Pancreas (tissue), 10 donors: ENCODE data around the gene ACTL10. TPM values are rescaled to one million over a fixed set of nuclear protein-coding genes. Genes with fewer than 3 reads are reported as not detected.
"Not testable (repeated sequence)": the region's sequence is repeated elsewhere in the genome, so short reads cannot be mapped to it uniquely, and the experiment has no call there.

Experiments used
- ATAC-seq, 4 donors: fragments of 200-7000 bp; cut with Tn5 transposase; one replicate each; pipeline versions ENCODE4 v1.8.0 to v1.9.1; 2020; ENCODE audit warnings: mild to moderate bottlenecking in 4 of 4, moderate library complexity in 4 of 4
- DNase-seq, 6 donors: peaks; one replicate each; pipeline ENCODE4 v3.0.0-alpha.2; 2020
- FAIRE-seq: peaks from 2 replicates; lab custom pipeline; 2012; peaks lifted over from hg19 to GRCh38; lab: Jason Lieb, UNC
- H3K27ac ChIP-seq, 4 donors: fragments of 200-600 bp; sonication (generic); 1 replicate in 3 of 4; 2 replicates in 1 of 4; pipeline versions ENCODE4 v1.5.0 to v1.8.0; 2020
- H3K27me3 ChIP-seq, 4 donors: fragments of 200-600 bp; one replicate each; pipeline ENCODE4 v1.8.0; 2021
- H3K36me3 ChIP-seq, 3 donors: fragments of 200-600 bp; sonication (generic) in 1 of 3; one replicate each; pipeline versions ENCODE4 v1.5.0 to v1.8.0; 2020 to 2021
- H3K4me1 ChIP-seq, 3 donors: fragments of 200-600 bp; one replicate each; pipeline ENCODE4 v1.8.0; 2021
- H3K4me3 ChIP-seq, 4 donors: fragments of 200-600 bp; sonication (generic) in 2 of 4; one replicate each; pipeline versions ENCODE4 v1.5.0 to v1.8.0; 2020 to 2021
- H3K9me3 ChIP-seq, 4 donors: fragments of 200-600 bp; one replicate each; pipeline ENCODE4 v1.8.0; 2021
- WGBS, 2 donors: extraction: QIAGEN DNeasy Blood & Tissue Kit; methylation state at CpG; one replicate each; pipeline ENCODE4 v1.1.7; 2013; 5-methylcytosine and 5-hydroxymethylcytosine counted together
- intact Hi-C, 3 donors: fragments of 100-400 bp; cut with DNase I; formaldehyde crosslinking; loops; one replicate each; pipeline versions ENCODE4 v1.11.1 to v1.14.2; 2022
- polyA plus RNA-seq, 2 donors: library from polyadenylated mRNA; stranded (reverse); fragments of 200-250 nt; gene quantifications; one replicate each; pipeline ENCODE4 v1.2.3, GENCODE V29; 2013
- total RNA-seq, 6 donors: library from RNA; stranded (reverse); fragmentation: NEBNext Ultra II Directional in 4 of 6; extraction: Animal tissue kit (Norgen Biotek cat#: 25700) in 4 of 6; gene quantifications; one replicate each; pipeline versions ENCODE4 v1.2.1 to v1.2.4, GENCODE V29; 2021 to 2023
- TF ChIP-seq, protein P1 (sequence below), 4 donors: fragments of 200-600 bp; sonication (generic) in 3 of 4; IDR thresholded peaks; one replicate each; pipeline versions ENCODE4 v1.5.0 to v1.8.0; 2021; ENCODE audit warnings: antibody characterized with exemption in 4 of 4
- donor health status: healthy with polysubstance abuse.
- donor health status: DM: no; HTN: no; CAD: no; lungs with moderate emphysema.
- donor health status: DM: no; HTN: no; CAD: no.
- donor health status: control.
- donor health status: control.
- donor health status: Bipolar disorder and iron deficiency.
- donor health status: DM: yes; HTN: yes; CAD: no.
- donor health status: DM: no; HTN: no; CAD: no.
- donor health status: DM: no; HTN: no; CAD: no.
- donor health status: DM: yes; HTN: yes; CAD: no.

Gene ACTL10
- total and polyA plus RNA-seq, 8 donors: 1.6 to 3.5 (median 2.6) TPM

GRCh38 chr20:33645396-33645795 lies 21.3 kb upstream of the ACTL10 start:
- no peaks in the 10 kb centered on the region for H3K9me3 ChIP-seq
- DNase-seq: peak in 1 of 6 donors; percentile 2
- no peak for ATAC-seq
- 86 to 97% methylated on average over 2 of the region's 2 CpGs for WGBS, 2 donors
- H3K4me1 ChIP-seq: peaks cover 11 to 14% (median 13%) of the 10 kb centered on the region in 3 donors
- H3K27me3 ChIP-seq: no peaks in the 10 kb centered on the region
- H3K27ac ChIP-seq: no peak overlapping the region
- peaks cover 0 to 29% (median 9%) of the 10 kb centered on the region in 3 donors for H3K36me3 ChIP-seq
- TF ChIP-seq, protein P1, sequence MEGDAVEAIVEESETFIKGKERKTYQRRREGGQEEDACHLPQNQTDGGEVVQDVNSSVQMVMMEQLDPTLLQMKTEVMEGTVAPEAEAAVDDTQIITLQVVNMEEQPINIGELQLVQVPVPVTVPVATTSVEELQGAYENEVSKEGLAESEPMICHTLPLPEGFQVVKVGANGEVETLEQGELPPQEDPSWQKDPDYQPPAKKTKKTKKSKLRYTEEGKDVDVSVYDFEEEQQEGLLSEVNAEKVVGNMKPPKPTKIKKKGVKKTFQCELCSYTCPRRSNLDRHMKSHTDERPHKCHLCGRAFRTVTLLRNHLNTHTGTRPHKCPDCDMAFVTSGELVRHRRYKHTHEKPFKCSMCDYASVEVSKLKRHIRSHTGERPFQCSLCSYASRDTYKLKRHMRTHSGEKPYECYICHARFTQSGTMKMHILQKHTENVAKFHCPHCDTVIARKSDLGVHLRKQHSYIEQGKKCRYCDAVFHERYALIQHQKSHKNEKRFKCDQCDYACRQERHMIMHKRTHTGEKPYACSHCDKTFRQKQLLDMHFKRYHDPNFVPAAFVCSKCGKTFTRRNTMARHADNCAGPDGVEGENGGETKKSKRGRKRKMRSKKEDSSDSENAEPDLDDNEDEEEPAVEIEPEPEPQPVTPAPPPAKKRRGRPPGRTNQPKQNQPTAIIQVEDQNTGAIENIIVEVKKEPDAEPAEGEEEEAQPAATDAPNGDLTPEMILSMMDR (IDR thresholded peaks at IDR 0.05): no peak
- no peak overlapping the region for H3K4me3 ChIP-seq
- intact Hi-C loops: no loop called here
- FAIRE-seq: no peak

DNA sequence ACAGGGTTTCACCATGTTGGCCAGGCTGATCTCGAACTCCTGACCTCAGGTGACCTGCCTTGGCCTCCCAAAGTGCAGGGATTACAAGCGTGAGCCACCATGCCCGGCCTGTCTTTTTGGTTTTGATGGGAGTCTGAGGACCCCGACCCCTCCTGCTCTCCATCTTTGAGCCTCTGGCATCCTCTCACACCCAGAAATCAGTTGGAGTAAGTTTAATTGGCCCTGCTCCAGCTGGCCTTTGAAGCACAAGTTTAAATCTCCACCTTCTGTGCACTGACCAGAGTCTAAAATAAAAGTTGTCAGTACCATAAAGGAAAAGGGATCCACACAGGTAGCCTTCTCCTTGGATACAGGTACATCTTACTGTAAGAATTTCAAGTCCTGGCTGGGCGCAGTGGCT lies 20.6 kb upstream of the ACTL10 start:
- FAIRE-seq (no peak), DNase-seq (no peak), ATAC-seq (no peak)
- Histone ChIP-seq H3K9me3 (no peaks in the 10 kb centered on the region), H3K27me3 (no peaks in the 10 kb centered on the region), H3K36me3 (peaks cover 0 to 21% (median 6%) of the 10 kb centered on the region in 3 donors), H3K27ac (no peak overlapping the region), H3K4me1 (peaks cover 11 to 14% (median 13%) of the 10 kb centered on the region in 3 donors), H3K4me3 (no peak overlapping the region)
- WGBS, 2 donors: 89 to 92% methylated on average over 5 of the region's 5 CpGs
- intact Hi-C loops: no loop called here
- TF ChIP-seq, protein P1 (IDR thresholded peaks at IDR 0.05): no peak

DNA sequence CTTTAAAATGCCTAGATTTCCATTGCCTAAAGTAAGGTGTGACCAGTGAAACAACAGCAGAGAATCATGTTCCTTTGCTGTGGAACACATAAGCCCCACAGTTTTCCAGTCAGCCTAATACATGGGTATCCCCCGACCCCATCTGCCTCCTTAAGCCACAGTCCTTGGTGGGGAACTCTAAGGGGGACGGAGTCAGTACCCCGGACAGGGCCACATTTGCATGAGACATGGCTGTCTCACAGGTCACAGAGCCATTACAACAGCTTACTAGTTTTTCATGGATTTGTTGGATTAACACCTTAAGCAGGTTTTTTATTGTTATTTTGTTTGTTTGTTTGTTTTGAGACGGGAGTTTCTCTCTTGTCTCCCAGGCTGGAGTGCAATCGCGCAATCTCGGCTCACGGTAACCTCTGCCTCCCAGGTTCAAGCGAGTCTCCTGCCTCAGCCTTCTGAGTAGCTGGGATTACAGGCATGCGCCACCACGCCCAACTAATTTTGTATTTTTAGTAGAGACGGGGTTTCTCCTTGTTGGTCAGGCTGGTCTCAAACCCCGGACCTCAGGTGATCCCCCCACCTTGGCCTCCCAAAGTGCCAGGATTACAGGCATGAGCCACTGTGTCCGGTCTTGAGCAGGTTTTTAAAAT lies 19.7 kb upstream of the ACTL10 start:
- WGBS, 2 donors: 42 to 45% methylated on average over 14 of the region's 14 CpGs
- peak in 3 of 4 donors; percentile 17 to 27 (median 24) for ATAC-seq
- FAIRE-seq: not testable (repeated sequence)

GRCh38 chr20:33647603-33648395 lies 18.9 kb upstream of the ACTL10 start:
- Histone ChIP-seq H3K4me3 (peak overlapping the region in 1 of 4 donors; percentile 25), H3K27me3 (no peaks in the 10 kb centered on the region), H3K27ac (peak overlapping the region; percentile 33 to 60 (median 44)), H3K36me3 (peaks cover 0 to 18% (median 6%) of the 10 kb centered on the region in 3 donors), H3K9me3 (no peaks in the 10 kb centered on the region), H3K4me1 (peaks cover 13 to 16% (median 15%) of the 10 kb centered on the region in 3 donors)
- DNase-seq: peak in 2 of 6 donors; percentile 35 to 45
- ATAC-seq: peak; percentile 76 to 85 (median 83)
- TF ChIP-seq, protein P1 (IDR thresholded peaks at IDR 0.05): no peak
- 37 to 46% methylated on average over 11 of the region's 11 CpGs for WGBS, 2 donors
- FAIRE-seq: no peak
- intact Hi-C loops: no loop called here

More for the DNA sequence above, 19.7 kb upstream of the ACTL10 start:
- intact Hi-C loops, H3K27me3 ChIP-seq, DNase-seq, H3K9me3 ChIP-seq: not testable (repeated sequence)
- Histone ChIP-seq H3K4me3 (peak overlapping the region in 1 of 4 donors; percentile 25), H3K27ac (peak overlapping the region; percentile 33 to 60 (median 44)), H3K36me3 (peaks cover 0 to 18% (median 6%) of the 10 kb centered on the region in 3 donors), H3K4me1 (peaks cover 11 to 14% (median 13%) of the 10 kb centered on the region in 3 donors)

DNA sequence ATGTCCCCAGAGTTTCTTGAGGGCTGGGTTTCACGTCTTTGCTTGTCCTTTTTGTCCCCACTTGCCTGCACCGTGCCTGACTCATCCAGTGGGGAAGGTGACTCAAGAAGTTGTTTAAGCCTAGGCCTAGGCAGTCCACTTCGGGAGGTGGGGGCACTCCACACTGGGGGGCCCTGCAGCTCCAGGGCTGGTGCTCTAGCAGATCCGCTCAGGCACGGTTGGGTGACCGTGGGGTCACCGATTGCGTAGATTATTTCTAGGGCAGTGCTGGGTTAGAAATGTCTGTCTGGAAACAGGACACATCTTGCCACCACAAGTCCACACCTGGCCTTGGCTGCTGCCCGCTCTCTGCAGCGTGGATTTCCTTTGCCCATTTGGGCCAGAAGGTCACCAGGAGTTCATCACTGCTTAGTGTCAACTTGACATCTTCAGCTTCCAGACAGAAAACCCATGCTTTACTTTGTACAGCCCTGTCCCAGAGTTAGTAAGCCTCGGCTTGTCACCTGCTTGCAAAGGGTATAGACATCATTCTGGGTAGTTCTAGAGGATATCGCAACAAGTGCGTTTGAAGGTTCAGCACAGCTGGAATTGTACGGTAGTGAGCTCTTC lies 18.2 kb upstream of the ACTL10 start:
- no peaks in the 10 kb centered on the region for H3K9me3 ChIP-seq
- peaks cover 18 to 23% (median 22%) of the 10 kb centered on the region in 3 donors for H3K4me1 ChIP-seq
- peak overlapping the region in 2 of 4 donors; percentile 50 to 60 for H3K27ac ChIP-seq
- TF ChIP-seq, protein P1 (IDR thresholded peaks at IDR 0.05): no peak
- peak in 2 of 6 donors; percentile 18 to 43 for DNase-seq
- H3K4me3 ChIP-seq: no peak overlapping the region
- no peaks in the 10 kb centered on the region for H3K27me3 ChIP-seq
- peaks cover 0 to 18% (median 6%) of the 10 kb centered on the region in 3 donors for H3K36me3 ChIP-seq
- WGBS, 2 donors: 85 to 92% methylated on average over 14 of the region's 14 CpGs
- intact Hi-C loops: no loop called here
- no peak for FAIRE-seq
- peak in 1 of 4 donors; percentile 17 for ATAC-seq
